Measurements from ENCODE around the gene TMEM232. TPM values are rescaled to one million over a fixed set of nuclear protein-coding genes. Genes with fewer than 3 reads are reported as not detected.

TMEM232 gene
- total RNA-seq, 2 experiments from 2014 or later: 1.1 to 1.7 TPM

- POLR2A ChIA-PET: no interaction called here
- no peaks in the 10 kb centered on the region for H3K9me3 Mint-ChIP-seq
- no peak overlapping the region for H3K4me3 Mint-ChIP-seq
- H3K27me3 Mint-ChIP-seq: no peaks in the 10 kb centered on the region
- no peak for DNase-seq
- CTCF ChIA-PET: interaction anchor here (1.0 kb wide), 1 partner anchor 10 kb away, joined by 3 read pairs; no protein-coding TSS in a partner anchor
- no peaks in the 10 kb centered on the region for H3K36me3 Mint-ChIP-seq (ENCODE audit: low read depth)
- H3K4me1 Mint-ChIP-seq: no peaks in the 10 kb centered on the region
- H3K27ac Mint-ChIP-seq: no peak overlapping the region
Observed at GRCh38 chr5:110638970-110639902, 87.2 kb downstream of the TMEM232 start.

- no peak overlapping the region for H3K27ac Mint-ChIP-seq
- H3K4me3 Mint-ChIP-seq: no peak overlapping the region
- no peaks in the 10 kb centered on the region for H3K36me3 Mint-ChIP-seq (ENCODE audit: low read depth)
- H3K9me3 Mint-ChIP-seq: no peaks in the 10 kb centered on the region
- no peaks in the 10 kb centered on the region for H3K4me1 Mint-ChIP-seq
- no peak for DNase-seq
- peaks cover 1% of the 10 kb centered on the region for H3K27me3 Mint-ChIP-seq
- CTCF ChIA-PET: no interaction called here
- POLR2A ChIA-PET: no interaction called here
Observed at GRCh38 chr5:110634475-110634874, 92.0 kb downstream of the TMEM232 start.

DNA sequence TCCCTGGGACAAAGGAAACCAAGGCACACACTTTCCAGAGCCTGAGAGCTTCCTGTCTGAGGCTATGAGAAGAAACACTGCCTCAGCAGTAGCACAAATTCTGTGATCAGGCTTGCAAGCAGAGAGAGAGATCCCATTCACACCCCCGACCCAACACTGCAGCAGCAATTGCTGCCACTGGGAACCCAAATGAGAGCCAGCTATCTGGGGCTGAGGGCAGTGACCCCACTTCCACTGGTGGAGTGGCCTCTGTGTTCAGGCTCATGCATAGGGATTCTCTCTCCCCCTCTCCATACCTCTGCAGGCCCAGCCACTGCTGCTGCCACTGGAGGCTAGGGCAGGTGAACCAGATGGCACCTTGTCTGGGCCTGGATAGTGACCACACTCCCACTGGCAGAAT lies 95.2 kb downstream of the TMEM232 start:
- no peak overlapping the region for H3K4me3 Mint-ChIP-seq
- POLR2A ChIA-PET: no interaction called here
- H3K4me1 Mint-ChIP-seq: no peaks in the 10 kb centered on the region
- DNase-seq: no peak
- CTCF ChIA-PET: no interaction called here
- H3K27ac Mint-ChIP-seq: no peak overlapping the region
- H3K27me3 Mint-ChIP-seq: peaks cover 3% of the 10 kb centered on the region
- no peaks in the 10 kb centered on the region for H3K36me3 Mint-ChIP-seq (ENCODE audit: low read depth)
- no peaks in the 10 kb centered on the region for H3K9me3 Mint-ChIP-seq

- ChIA-PET CTCF (no interaction called here), POLR2A (no interaction called here)
- Mint-ChIP-seq H3K4me3 (no peak overlapping the region), H3K36me3 (ENCODE audit: low read depth) (no peaks in the 10 kb centered on the region), H3K9me3 (no peaks in the 10 kb centered on the region), H3K27ac (no peak overlapping the region), H3K4me1 (no peaks in the 10 kb centered on the region), H3K27me3 (peaks cover 3% of the 10 kb centered on the region)
- no peak for DNase-seq
Observed at GRCh38 chr5:110630350-110630749, 96.1 kb downstream of the TMEM232 start.

GRCh38 chr5:110625376-110625999 lies 101.0 kb downstream of the TMEM232 start:
- H3K9me3 Mint-ChIP-seq: no peaks in the 10 kb centered on the region
- DNase-seq: no peak
- no peak overlapping the region for H3K4me3 Mint-ChIP-seq
- no peak overlapping the region for H3K27ac Mint-ChIP-seq
- CTCF ChIA-PET: interaction anchor here (1.0 kb wide), 1 partner anchor 16 kb away, joined by 3 read pairs; no protein-coding TSS in a partner anchor
- peaks cover 3% of the 10 kb centered on the region for H3K27me3 Mint-ChIP-seq
- no peaks in the 10 kb centered on the region for H3K36me3 Mint-ChIP-seq (ENCODE audit: low read depth)
- POLR2A ChIA-PET: no interaction called here
- no peaks in the 10 kb centered on the region for H3K4me1 Mint-ChIP-seq

- H3K36me3 Mint-ChIP-seq (ENCODE audit: low read depth): no peaks in the 10 kb centered on the region
- H3K4me3 Mint-ChIP-seq: no peak overlapping the region
- no peak overlapping the region for H3K27ac Mint-ChIP-seq
- DNase-seq: no peak
- ChIA-PET CTCF (no interaction called here), POLR2A (no interaction called here)
- H3K4me1 Mint-ChIP-seq: no peaks in the 10 kb centered on the region
- H3K9me3 Mint-ChIP-seq: no peaks in the 10 kb centered on the region
- no peaks in the 10 kb centered on the region for H3K27me3 Mint-ChIP-seq
Observed at GRCh38 chr5:110623874-110624273, 102.6 kb downstream of the TMEM232 start.

DNA sequence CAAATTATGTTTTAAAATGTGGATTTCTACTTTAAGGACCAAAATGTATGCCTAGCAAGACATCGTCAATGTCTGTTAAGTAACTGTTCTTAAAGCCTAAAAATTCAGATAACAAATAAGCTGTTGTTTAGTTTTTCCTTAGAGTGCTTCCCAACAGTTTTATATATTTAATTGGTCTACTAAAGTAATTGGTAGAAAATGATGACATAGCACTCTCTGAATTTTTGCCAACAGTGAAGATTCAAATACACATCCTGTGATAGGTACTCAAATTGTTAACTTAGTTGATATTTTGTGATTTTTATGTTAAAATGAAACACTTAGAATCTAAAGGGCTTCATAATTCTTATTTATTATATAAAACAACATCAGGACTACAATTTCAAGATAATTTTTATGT lies 107.5 kb downstream of the TMEM232 start:
- DNase-seq: no peak
- CTCF ChIA-PET: no interaction called here
- Mint-ChIP-seq H3K4me1 (no peaks in the 10 kb centered on the region), H3K36me3 (ENCODE audit: low read depth) (no peaks in the 10 kb centered on the region), H3K9me3 (no peaks in the 10 kb centered on the region), H3K27me3 (no peaks in the 10 kb centered on the region), H3K4me3 (no peak overlapping the region), H3K27ac (no peak overlapping the region)
- POLR2A ChIA-PET: no interaction called here

- POLR2A ChIA-PET: no interaction called here
- no peak for DNase-seq
- no peak overlapping the region for H3K27ac Mint-ChIP-seq
- no peaks in the 10 kb centered on the region for H3K4me1 Mint-ChIP-seq
- no peaks in the 10 kb centered on the region for H3K36me3 Mint-ChIP-seq (ENCODE audit: low read depth)
- H3K9me3 Mint-ChIP-seq: no peaks in the 10 kb centered on the region
- no peaks in the 10 kb centered on the region for H3K27me3 Mint-ChIP-seq
- CTCF ChIA-PET: no interaction called here
- no peak overlapping the region for H3K4me3 Mint-ChIP-seq
Observed at GRCh38 chr5:110616009-110616408, 110.5 kb downstream of the TMEM232 start.

GRCh38 chr5:110612794-110613247 lies 113.7 kb downstream of the TMEM232 start:
- no peaks in the 10 kb centered on the region for H3K27me3 Mint-ChIP-seq
- H3K27ac Mint-ChIP-seq: no peak overlapping the region
- no peaks in the 10 kb centered on the region for H3K9me3 Mint-ChIP-seq
- H3K4me1 Mint-ChIP-seq: no peaks in the 10 kb centered on the region
- no peaks in the 10 kb centered on the region for H3K36me3 Mint-ChIP-seq (ENCODE audit: low read depth)
- H3K4me3 Mint-ChIP-seq: no peak overlapping the region
- DNase-seq: no peak
- POLR2A ChIA-PET: no interaction called here
- CTCF ChIA-PET: interaction anchor here (0.7 kb wide), 1 partner anchor 16 kb away, joined by 4 read pairs; no protein-coding TSS in a partner anchor

DNA sequence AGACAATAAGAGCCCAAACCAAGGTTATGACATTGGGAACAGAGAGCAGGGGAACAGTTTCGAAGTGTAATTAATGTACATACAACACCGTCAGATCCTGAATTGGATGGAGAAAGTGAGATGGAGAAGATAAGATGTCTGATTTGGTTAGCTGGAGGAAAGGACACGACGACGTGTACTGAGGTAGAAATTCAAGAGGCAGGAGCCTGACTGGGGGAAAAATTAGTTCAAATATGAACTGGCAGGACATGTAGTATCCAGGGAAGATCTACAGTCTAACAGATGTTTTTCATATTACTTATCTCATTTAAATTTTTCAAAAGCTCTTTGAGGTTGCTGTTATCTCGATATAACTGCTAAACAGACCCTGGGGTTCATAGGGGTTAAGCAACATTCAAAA lies 114.7 kb downstream of the TMEM232 start:
- no peak for DNase-seq
- no peaks in the 10 kb centered on the region for H3K27me3 Mint-ChIP-seq
- H3K27ac Mint-ChIP-seq: no peak overlapping the region
- no peaks in the 10 kb centered on the region for H3K4me1 Mint-ChIP-seq
- H3K36me3 Mint-ChIP-seq (ENCODE audit: low read depth): no peaks in the 10 kb centered on the region
- no peaks in the 10 kb centered on the region for H3K9me3 Mint-ChIP-seq
- POLR2A ChIA-PET: no interaction called here
- no peak overlapping the region for H3K4me3 Mint-ChIP-seq
- CTCF ChIA-PET: no interaction called here

DNA sequence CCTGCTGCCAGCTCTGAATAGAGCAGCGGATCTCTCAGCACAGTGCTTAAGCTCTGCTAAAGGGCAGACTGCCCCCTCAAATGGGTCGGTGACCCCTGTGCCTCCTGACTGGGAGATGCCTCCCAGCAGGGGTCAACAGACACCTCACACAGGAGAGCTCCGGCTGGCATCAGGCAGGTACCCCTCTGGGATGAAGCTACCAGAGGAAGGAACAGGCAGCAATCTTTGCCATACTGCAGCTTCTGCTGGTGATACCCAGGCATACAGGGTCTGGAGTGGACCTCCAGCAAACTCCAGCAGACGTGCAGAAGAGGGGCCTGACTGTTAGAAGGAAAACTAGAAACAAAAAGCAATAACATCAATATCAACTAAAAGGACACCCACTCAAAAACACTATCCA lies 131.6 kb downstream of the TMEM232 start:
- no peak for DNase-seq
- H3K4me3 Mint-ChIP-seq: no peak overlapping the region
- H3K9me3 Mint-ChIP-seq: no peaks in the 10 kb centered on the region
- POLR2A ChIA-PET: no interaction called here
- CTCF ChIA-PET: no interaction called here
- no peaks in the 10 kb centered on the region for H3K27me3 Mint-ChIP-seq
- H3K4me1 Mint-ChIP-seq: no peaks in the 10 kb centered on the region
- H3K27ac Mint-ChIP-seq: no peak overlapping the region
- H3K36me3 Mint-ChIP-seq (ENCODE audit: low read depth): no peaks in the 10 kb centered on the region

DNA sequence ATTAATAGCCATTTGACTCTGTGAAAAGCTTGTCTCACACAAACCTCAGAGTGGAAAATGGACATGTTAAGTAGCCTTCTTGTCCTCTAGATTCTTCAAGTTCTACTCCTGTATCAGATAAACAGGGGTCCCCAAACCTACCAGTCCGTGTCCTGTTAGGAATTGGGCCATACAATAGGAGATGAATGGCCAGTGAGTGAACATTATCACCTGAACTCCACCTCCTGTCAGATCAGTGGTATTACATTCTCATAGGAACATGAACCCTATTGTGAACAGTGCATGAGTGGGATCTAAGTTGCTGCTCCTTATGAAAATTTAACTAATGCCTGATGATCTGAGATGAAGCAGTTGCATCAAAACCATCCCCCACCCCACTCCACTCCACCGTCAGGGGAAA lies 136.3 kb downstream of the TMEM232 start:
- H3K4me1 Mint-ChIP-seq: no peaks in the 10 kb centered on the region
- no peaks in the 10 kb centered on the region for H3K9me3 Mint-ChIP-seq
- ChIA-PET POLR2A (no interaction called here), CTCF (interaction anchor here (1.1 kb wide), 1 partner anchor 902 kb away, joined by 3 read pairs; no protein-coding TSS in a partner anchor)
- DNase-seq: no peak
- H3K36me3 Mint-ChIP-seq (ENCODE audit: low read depth): no peaks in the 10 kb centered on the region
- no peak overlapping the region for H3K27ac Mint-ChIP-seq
- no peaks in the 10 kb centered on the region for H3K27me3 Mint-ChIP-seq
- H3K4me3 Mint-ChIP-seq: no peak overlapping the region

- H3K27ac Mint-ChIP-seq: no peak overlapping the region
- CTCF ChIA-PET: no interaction called here
Observed at GRCh38 chr5:110588286-110588980, 138.0 kb downstream of the TMEM232 start.

More at GRCh38 chr5:110588286-110588980, 138.0 kb downstream of the TMEM232 start:
- peaks cover 3% of the 10 kb centered on the region for H3K27me3 Mint-ChIP-seq
- H3K36me3 Mint-ChIP-seq (ENCODE audit: low read depth): no peaks in the 10 kb centered on the region
- no peak overlapping the region for H3K4me3 Mint-ChIP-seq
- no peaks in the 10 kb centered on the region for H3K9me3 Mint-ChIP-seq
- H3K4me1 Mint-ChIP-seq: no peaks in the 10 kb centered on the region
- no peak for DNase-seq
- POLR2A ChIA-PET: no interaction called here
